Mucosa of descending colon (tissue), 3 donors: ENCODE results near the gene NPTX2. TPM values are rescaled to one million over a fixed set of nuclear protein-coding genes. Genes with fewer than 3 reads are reported as not detected.
A peak's percentile ranks its signal among the peaks of the same experiment; 100 is the strongest.

Experiments
- ATAC-seq: fragments of 200-7000 bp; cut with Tn5 transposase; one replicate; pipeline ENCODE4 v1.9.1; 2020; ENCODE audit warnings: mild to moderate bottlenecking, moderate library complexity
- DNase-seq, 3 donors: peaks; one replicate each; pipeline ENCODE4 v3.0.0-alpha.2; 2020
- H3K36me3 ChIP-seq: fragments of 200-600 bp; one replicate; pipeline ENCODE4 v1.8.0; 2021; ENCODE audit warnings: low read depth, mild to moderate bottlenecking
- H3K4me1 ChIP-seq: fragments of 200-600 bp; one replicate; pipeline ENCODE4 v1.8.0; 2021; ENCODE audit warnings: low read depth, mild to moderate bottlenecking
- H3K4me3 ChIP-seq: fragments of 200-600 bp; one replicate; pipeline ENCODE4 v1.8.0; 2021; ENCODE audit warnings: mild to moderate bottlenecking
- H3K9me3 ChIP-seq: fragments of 200-600 bp; one replicate; pipeline ENCODE4 v1.8.0; 2021; ENCODE audit warnings: mild to moderate bottlenecking
- intact Hi-C, 2 donors: fragments of 100-400 bp; cut with DNase I in 1 of 2; cut with micrococcal nuclease in 1 of 2; formaldehyde crosslinking; loops; one replicate each; pipeline versions ENCODE4 v1.11.0 to v1.11.1; 2022; cut with DNase I, micrococcal nuclease
- total RNA-seq, 3 donors: library from RNA; stranded (reverse); fragmentation: NEBNext Ultra II Directional in 2 of 3; extraction: Animal tissue kit (Norgen Biotek cat#: 25700) in 2 of 3; gene quantifications; one replicate each; pipeline versions ENCODE4 v1.2.1 to v1.2.4, GENCODE V29; 2021 to 2023
- TF ChIP-seq, protein P1 (sequence below): fragments of 200-600 bp; IDR thresholded peaks from one replicate; pipeline ENCODE4 v1.8.0; 2022; ENCODE audit warnings: antibody characterized with exemption, mild to moderate bottlenecking
- donor health status: DM: no; HTN: no; CAD: no; lungs with moderate emphysema.
- donor health status: DM: no; HTN: no; CAD: no.
- donor health status: DM: no; HTN: yes; CAD: no.

Gene NPTX2
- total RNA-seq, 3 donors from 2014 or later: 2.2 to 15.5 (median 3.7) TPM

DNA sequence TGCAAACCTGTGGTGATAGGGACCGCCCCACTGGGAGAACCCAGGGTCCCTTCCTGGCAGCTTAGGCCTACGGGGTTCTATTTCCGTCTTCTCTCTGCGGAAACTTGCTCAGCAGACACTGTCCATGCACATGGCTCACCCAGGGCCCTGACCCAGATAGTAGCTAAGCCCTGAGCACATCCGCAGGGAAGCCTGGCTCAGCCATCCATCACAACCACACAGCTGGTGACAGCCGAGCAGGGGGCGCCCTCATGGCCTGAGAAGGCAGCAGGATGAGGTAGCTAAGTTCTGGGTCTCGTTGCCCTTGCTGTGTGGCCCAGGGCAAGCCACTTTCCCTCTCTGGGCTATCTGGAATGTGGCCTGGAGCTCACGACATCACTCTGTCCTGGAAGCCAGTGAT lies 23.3 kb downstream of the NPTX2 start:
- Histone ChIP-seq H3K36me3 (no peaks in the 10 kb centered on the region), H3K4me3 (no peak overlapping the region), H3K4me1 (no peaks in the 10 kb centered on the region), H3K9me3 (peaks cover 4% of the 10 kb centered on the region)
- no peak for ATAC-seq
- DNase-seq: no peak
- intact Hi-C loops: no loop called here
- TF ChIP-seq, protein P1, sequence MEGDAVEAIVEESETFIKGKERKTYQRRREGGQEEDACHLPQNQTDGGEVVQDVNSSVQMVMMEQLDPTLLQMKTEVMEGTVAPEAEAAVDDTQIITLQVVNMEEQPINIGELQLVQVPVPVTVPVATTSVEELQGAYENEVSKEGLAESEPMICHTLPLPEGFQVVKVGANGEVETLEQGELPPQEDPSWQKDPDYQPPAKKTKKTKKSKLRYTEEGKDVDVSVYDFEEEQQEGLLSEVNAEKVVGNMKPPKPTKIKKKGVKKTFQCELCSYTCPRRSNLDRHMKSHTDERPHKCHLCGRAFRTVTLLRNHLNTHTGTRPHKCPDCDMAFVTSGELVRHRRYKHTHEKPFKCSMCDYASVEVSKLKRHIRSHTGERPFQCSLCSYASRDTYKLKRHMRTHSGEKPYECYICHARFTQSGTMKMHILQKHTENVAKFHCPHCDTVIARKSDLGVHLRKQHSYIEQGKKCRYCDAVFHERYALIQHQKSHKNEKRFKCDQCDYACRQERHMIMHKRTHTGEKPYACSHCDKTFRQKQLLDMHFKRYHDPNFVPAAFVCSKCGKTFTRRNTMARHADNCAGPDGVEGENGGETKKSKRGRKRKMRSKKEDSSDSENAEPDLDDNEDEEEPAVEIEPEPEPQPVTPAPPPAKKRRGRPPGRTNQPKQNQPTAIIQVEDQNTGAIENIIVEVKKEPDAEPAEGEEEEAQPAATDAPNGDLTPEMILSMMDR: no peak

DNA sequence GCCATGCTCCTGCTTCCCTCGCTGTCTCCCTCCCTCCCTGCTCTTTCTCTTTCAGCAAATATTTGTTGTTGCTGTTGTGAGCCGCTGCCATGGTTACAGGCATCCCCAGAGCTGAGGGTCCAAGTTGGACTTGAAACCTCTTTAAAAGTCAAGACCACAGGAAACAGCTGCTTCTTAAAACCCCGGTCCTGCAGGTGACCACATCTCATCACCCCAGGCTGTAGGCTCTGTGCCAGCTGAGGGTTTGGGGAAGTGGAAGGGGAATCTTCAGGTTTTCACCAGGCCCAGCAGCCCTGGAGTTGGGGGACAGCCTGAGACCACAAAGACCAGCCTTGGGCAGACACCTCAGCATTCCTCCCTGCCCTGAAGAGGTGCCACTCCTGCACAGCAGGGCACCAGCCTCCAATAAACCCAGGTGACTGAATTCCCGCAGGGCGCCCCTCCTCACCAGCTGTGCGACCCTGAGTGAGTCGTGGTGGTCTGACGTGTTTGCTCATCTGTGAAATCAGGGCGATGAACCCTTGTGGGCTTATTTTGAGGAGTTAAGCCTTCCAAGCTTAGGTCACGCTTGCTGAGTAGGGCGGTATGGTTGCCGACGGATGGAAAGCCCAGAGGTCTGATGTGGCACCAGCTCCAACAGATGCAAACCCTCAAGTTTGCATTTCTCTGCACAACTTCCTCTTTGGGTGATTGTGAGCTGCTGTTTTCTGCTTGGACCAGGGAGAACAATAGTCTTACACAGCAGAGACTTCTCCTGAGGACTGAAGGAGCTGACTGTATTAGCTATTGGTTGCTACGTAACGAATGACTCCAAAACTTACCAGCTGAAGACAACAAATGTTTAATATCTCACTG lies 24.8 kb downstream of the NPTX2 start:
- ATAC-seq: peak; percentile 52
- DNase-seq: peak in 1 of 3 donors; percentile 25
- TF ChIP-seq, protein P1: no peak
- Histone ChIP-seq H3K4me3 (no peak overlapping the region), H3K4me1 (no peaks in the 10 kb centered on the region), H3K9me3 (peaks cover 4% of the 10 kb centered on the region), H3K36me3 (no peaks in the 10 kb centered on the region)
- intact Hi-C loops: no loop called here

DNA sequence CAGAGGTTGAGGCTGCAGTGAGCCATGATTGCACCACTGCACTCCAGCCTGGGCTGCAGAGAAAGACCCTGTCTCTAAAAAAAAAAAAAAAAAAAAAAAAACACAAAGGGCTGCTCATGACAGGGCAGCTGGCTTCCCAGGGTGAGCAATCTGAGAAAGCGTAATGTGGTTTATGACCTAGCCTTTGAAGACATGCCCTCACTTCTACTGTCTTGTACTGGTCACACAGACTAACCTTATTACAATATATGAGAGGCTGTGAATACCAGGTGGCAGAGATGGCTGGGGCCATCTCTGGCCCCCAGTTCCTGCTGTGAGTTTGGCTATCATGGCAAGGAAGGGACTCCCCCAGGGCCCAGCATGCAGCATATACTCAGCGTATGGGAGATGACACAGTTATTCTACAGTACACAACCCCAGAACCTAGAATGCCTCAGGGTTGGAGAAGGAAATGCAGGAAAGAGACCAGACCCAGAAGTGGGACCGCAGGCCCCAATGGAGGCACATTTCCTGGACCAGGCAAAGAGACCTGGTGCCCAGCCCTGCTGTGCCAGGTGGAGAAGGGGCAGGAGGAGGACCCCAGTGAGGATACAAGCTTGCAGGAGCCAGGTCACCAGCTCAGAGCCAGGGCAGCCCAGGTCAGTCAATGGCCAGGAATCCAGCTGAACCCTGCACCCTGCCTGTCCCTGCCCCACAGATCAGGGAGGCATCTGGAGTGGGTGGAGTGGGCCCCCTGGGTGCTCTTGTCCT lies 26.3 kb downstream of the NPTX2 start:
- Histone ChIP-seq H3K36me3 (no peaks in the 10 kb centered on the region), H3K4me3 (no peak overlapping the region), H3K4me1 (no peaks in the 10 kb centered on the region), H3K9me3 (peaks cover 4% of the 10 kb centered on the region)
- intact Hi-C loops: no loop called here
- ATAC-seq (no peak), DNase-seq (no peak)
- TF ChIP-seq, protein P1: no peak

DNA sequence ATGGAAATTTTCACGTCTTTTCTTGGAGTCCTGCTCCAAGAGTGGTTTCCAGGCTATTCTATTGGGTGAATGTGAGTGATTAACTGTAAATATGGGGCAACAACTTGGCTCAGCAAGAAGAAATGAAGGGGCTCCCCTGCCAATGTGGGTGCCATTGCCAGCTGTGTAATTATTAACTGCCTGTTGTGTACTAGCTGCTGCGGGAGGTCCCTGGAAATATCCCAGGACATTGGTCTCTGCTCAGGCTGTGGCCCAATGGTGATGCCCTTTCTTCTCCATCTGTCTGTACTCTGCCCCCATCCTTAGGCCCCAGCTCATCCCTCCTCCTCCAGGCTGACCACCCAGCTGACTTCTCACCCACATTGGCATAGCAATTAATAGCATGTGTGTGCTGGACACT lies 29.4 kb downstream of the NPTX2 start:
- DNase-seq (no peak), ATAC-seq (no peak)
- intact Hi-C loops: no loop called here
- Histone ChIP-seq H3K4me1 (no peaks in the 10 kb centered on the region), H3K4me3 (no peak overlapping the region), H3K36me3 (no peaks in the 10 kb centered on the region), H3K9me3 (no peaks in the 10 kb centered on the region)
- TF ChIP-seq, protein P1: no peak

DNA sequence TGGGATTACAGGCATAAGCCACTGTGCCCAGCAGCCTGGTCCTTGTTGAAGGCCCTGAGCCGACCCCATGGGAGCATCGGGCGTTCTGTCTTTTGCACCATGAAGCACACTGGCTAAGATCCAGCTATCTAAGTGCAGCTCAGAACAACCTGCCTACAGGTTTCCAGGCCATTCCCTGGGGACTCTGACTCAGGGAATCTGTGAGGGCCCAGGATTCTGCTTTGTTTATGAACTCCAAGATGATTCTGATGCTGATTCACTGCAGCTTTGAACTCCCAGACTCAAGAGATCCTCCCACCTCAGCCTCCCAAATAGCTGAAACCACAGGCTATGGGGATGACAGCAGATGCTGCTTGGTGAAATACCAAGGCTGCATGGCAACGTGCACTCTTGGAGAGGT lies 30.2 kb downstream of the NPTX2 start:
- Histone ChIP-seq H3K4me1 (no peaks in the 10 kb centered on the region), H3K36me3 (no peaks in the 10 kb centered on the region), H3K9me3 (no peaks in the 10 kb centered on the region), H3K4me3 (no peak overlapping the region)
- ATAC-seq (no peak), DNase-seq (no peak)
- TF ChIP-seq, protein P1: no peak
- intact Hi-C loops: no loop called here
